Spleen (tissue), 7 donors: ENCODE measurements around the gene VRK1.

Experiments
- POLR2AphosphoS5 ChIP-seq, 3 donors: sonication (generic); formaldehyde crosslinking; IDR thresholded peaks; one replicate each; pipeline ENCODE4 v1.5.1; 2017; ENCODE audit warnings: antibody characterized with exemption in 3 of 3
- TF ChIP-seq, protein P1 (sequence below), 11 experiments: fragments of 200-600 bp in 7 of 11; fragments of 450-650 bp in 4 of 11; sonication (generic) in 4 of 11; IDR thresholded peaks in 8 of 11; conservative IDR thresholded peaks in 3 of 11; 1 replicate in 7 of 11; 2 replicates in 4 of 11; pipeline versions ENCODE4 v1.4.0 to v1.8.0; 2016 to 2021; ENCODE audit warnings: antibody characterized with exemption in 11 of 11, inconsistent platforms in 4 of 11, mild to moderate bottlenecking in 1 of 11
- donor health status: DM: no; HTN: no; CAD: no; lungs with moderate emphysema.
- donor health status: DM: no; HTN: no; CAD: no.
- donor health status: DM: no; HTN: no; CAD: no.

DNA sequence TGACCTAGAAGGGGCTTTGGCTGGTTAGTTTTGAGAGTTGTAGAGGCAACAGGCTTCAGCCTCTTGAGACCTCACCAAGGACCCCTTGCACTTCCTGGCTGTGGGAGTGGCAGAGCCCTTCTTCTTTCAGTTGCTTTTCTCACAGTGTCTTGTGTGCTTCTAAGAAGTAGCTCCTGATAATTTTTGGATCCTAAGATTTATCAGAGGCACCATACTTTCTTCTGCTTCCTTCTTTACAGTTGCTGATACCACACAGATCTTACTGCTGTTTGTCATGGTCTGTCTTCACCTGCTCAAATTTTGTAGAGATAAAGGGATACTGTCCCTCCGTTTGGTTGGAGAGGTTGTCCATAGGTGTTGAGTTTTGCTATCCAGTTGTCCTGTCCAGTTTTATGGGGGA is 33.8 kb downstream of the VRK1 start:
- TF ChIP-seq, protein P1, sequence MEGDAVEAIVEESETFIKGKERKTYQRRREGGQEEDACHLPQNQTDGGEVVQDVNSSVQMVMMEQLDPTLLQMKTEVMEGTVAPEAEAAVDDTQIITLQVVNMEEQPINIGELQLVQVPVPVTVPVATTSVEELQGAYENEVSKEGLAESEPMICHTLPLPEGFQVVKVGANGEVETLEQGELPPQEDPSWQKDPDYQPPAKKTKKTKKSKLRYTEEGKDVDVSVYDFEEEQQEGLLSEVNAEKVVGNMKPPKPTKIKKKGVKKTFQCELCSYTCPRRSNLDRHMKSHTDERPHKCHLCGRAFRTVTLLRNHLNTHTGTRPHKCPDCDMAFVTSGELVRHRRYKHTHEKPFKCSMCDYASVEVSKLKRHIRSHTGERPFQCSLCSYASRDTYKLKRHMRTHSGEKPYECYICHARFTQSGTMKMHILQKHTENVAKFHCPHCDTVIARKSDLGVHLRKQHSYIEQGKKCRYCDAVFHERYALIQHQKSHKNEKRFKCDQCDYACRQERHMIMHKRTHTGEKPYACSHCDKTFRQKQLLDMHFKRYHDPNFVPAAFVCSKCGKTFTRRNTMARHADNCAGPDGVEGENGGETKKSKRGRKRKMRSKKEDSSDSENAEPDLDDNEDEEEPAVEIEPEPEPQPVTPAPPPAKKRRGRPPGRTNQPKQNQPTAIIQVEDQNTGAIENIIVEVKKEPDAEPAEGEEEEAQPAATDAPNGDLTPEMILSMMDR (IDR thresholded peaks at IDR 0.05 in 8 of 11, conservative IDR thresholded peaks at IDR 0.05 in 3 of 11) = no peak
- no peak for TF ChIP-seq POLR2AphosphoS5 (IDR thresholded peaks at IDR 0.05)
